ENCODE measurements around the gene STX1B.

STX1B gene
- 0.35 to 0.97 (median 0.69) reads per million in 3 donors for total RNA-seq

DNA sequence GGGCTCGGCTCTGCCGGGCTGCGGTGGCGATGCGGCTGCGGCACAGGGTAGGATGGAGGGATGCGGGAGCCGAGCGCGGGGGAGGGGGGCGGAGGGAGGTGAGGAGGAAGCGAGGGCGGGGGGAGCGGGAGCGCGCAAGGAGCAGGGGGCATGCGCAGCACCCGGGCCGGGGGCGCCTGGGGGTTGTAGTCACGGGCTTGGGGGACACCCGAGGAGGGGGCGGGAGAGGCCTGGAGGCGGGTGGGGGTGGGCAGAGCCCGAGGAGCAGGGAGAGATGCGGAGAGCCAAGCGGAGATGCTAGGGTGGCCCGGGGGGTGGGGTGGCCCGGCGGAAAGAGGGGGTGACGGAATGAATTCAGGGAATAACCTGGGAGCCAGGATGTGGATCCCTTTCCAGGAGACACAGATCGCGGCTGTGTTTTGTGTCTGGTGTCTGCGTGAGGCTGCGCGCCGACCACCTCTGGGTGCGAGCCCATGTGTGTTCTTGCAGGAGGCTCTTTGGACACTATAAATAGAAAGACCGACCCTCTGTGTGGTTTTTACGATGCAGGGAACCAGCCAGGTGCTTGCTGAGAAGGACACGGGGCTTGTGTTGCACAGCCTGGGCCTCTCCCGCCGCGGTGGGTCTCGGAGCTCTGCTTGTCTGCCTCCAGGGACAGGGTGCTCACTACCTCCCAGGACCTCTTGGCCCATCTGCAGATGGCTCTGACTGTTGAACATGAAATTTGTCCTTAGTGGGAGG, at the start of gene STX1B:
STX1B (minus strand) TSS at position 54 of the 741 bp plus-strand sequence. CDS start 242 bp downstream, outside the sequence.
- Histone ChIP-seq H3K9me3 (ENCODE audit: control insufficient read depth, low read length) (no peaks in the 10 kb centered on the region), H3K27me3 (replicated peaks; ENCODE audit: control insufficient read depth, insufficient read depth, low read length, poor library complexity, severe bottlenecking) (no peaks in the 10 kb centered on the region), H3K27ac (ENCODE audit: insufficient read depth, low read length, poor library complexity, severe bottlenecking) (no peak within 1 kb of the TSS), H3K4me3 (ENCODE audit: insufficient read depth, low read depth, low read length, poor library complexity, severe bottlenecking) (peak within 1 kb of the TSS; percentile 45), H3K4me1 (ENCODE audit: control insufficient read depth, insufficient read depth, low read length, poor library complexity, severe bottlenecking) (peaks cover 6% of the 10 kb centered on the region), H3K36me3 (ENCODE audit: control insufficient read depth, insufficient read depth, low read length) (no peaks in the 10 kb centered on the region)
- peak in 2 of 3 donors; percentile 6 to 19 for DNase-seq

GRCh38 chr16:31055613-31056012, 45.2 kb upstream of the STX1B start:
- H3K4me1 ChIP-seq (ENCODE audit: control insufficient read depth, insufficient read depth, low read length, poor library complexity, severe bottlenecking): no peaks in the 10 kb centered on the region
- H3K27ac ChIP-seq (ENCODE audit: insufficient read depth, low read length, poor library complexity, severe bottlenecking): no peak overlapping the region
- no peak overlapping the region for H3K4me3 ChIP-seq (ENCODE audit: insufficient read depth, low read depth, low read length, poor library complexity, severe bottlenecking)
- no peaks in the 10 kb centered on the region for H3K27me3 ChIP-seq (replicated peaks; ENCODE audit: control insufficient read depth, insufficient read depth, low read length, poor library complexity, severe bottlenecking)
- DNase-seq: no peak
- peaks cover under 1% of the 10 kb centered on the region for H3K36me3 ChIP-seq (ENCODE audit: control insufficient read depth, insufficient read depth, low read length)
- no peaks in the 10 kb centered on the region for H3K9me3 ChIP-seq (ENCODE audit: control insufficient read depth, low read length)

DNA sequence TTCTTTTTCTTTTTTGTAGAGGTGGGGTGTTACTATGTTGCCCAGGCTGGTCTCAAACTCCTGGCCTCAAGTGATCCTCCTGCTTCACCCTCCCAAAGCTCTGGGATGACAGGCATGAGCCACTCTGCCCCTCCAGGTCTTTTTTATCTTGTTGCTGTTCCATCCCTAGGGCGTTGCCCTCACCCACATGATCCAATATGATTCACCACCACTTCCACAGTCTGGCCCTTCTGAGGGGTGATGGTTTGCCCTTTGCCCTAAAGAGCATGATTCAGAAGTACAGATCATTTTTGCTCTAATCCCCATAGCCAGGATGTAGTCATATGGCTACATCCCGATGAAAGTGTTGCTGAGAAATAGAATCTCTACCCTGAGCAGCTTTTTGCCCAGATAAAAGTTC, 41.7 kb upstream of the STX1B start:
- Histone ChIP-seq H3K4me1 (ENCODE audit: control insufficient read depth, insufficient read depth, low read length, poor library complexity, severe bottlenecking) (no peaks in the 10 kb centered on the region), H3K27ac (ENCODE audit: insufficient read depth, low read length, poor library complexity, severe bottlenecking) (no peak overlapping the region), H3K9me3 (ENCODE audit: control insufficient read depth, low read length) (no peaks in the 10 kb centered on the region), H3K27me3 (replicated peaks; ENCODE audit: control insufficient read depth, insufficient read depth, low read length, poor library complexity, severe bottlenecking) (no peaks in the 10 kb centered on the region), H3K4me3 (ENCODE audit: insufficient read depth, low read depth, low read length, poor library complexity, severe bottlenecking) (no peak overlapping the region), H3K36me3 (ENCODE audit: control insufficient read depth, insufficient read depth, low read length) (no peaks in the 10 kb centered on the region)
- DNase-seq: no peak

DNA sequence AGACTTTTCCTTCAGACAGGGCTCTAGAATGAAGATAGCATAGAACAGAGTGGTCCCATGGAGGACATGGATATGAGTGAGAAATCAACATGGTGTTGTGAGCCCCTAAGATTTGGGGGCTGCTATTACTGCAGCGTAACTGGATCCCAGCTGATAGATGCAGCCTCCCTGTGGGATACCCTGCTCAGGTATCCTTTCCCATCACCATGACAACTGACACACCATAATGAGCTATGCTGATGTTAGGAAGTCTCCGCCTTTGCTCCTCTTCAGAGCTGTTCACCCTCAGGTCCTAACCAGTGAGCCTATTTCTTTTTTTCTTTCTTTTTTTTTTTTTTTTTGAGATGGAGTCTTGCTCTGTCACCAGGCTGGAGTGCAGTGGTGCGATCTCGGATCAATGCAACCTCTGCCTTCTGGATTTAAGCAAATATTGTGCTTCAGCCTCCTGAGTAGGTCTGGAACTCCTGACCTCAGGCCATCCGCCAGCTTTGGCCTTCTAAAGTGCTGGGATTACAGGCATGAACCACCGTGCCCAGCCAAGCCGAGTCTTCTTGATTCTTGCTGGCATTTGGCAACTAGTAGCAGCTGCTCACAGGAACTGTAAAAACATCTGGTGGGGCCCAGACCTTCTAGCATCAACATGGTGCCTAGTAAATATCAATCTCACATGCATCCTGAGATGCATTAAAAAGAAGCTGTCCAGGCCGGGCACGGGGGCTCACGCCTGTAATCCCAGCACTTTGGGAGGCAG, 40.0 kb upstream of the STX1B start:
- no peak overlapping the region for H3K4me3 ChIP-seq (ENCODE audit: insufficient read depth, low read depth, low read length, poor library complexity, severe bottlenecking)
- H3K36me3 ChIP-seq (ENCODE audit: control insufficient read depth, insufficient read depth, low read length): no peaks in the 10 kb centered on the region
- H3K4me1 ChIP-seq (ENCODE audit: control insufficient read depth, insufficient read depth, low read length, poor library complexity, severe bottlenecking): no peaks in the 10 kb centered on the region
- H3K27me3 ChIP-seq (replicated peaks; ENCODE audit: control insufficient read depth, insufficient read depth, low read length, poor library complexity, severe bottlenecking): no peaks in the 10 kb centered on the region
- no peak overlapping the region for H3K27ac ChIP-seq (ENCODE audit: insufficient read depth, low read length, poor library complexity, severe bottlenecking)
- H3K9me3 ChIP-seq (ENCODE audit: control insufficient read depth, low read length): no peaks in the 10 kb centered on the region
- no peak for DNase-seq

GRCh38 chr16:31043898-31044481, 33.6 kb upstream of the STX1B start:
- no peaks in the 10 kb centered on the region for H3K4me1 ChIP-seq (ENCODE audit: control insufficient read depth, insufficient read depth, low read length, poor library complexity, severe bottlenecking)
- no peak overlapping the region for H3K4me3 ChIP-seq (ENCODE audit: insufficient read depth, low read depth, low read length, poor library complexity, severe bottlenecking)
- H3K9me3 ChIP-seq (ENCODE audit: control insufficient read depth, low read length): no peaks in the 10 kb centered on the region
- H3K27ac ChIP-seq (ENCODE audit: insufficient read depth, low read length, poor library complexity, severe bottlenecking): no peak overlapping the region
- peaks cover 24% of the 10 kb centered on the region for H3K36me3 ChIP-seq (ENCODE audit: control insufficient read depth, insufficient read depth, low read length)
- H3K27me3 ChIP-seq (replicated peaks; ENCODE audit: control insufficient read depth, insufficient read depth, low read length, poor library complexity, severe bottlenecking): no peaks in the 10 kb centered on the region
- DNase-seq: no peak

DNA sequence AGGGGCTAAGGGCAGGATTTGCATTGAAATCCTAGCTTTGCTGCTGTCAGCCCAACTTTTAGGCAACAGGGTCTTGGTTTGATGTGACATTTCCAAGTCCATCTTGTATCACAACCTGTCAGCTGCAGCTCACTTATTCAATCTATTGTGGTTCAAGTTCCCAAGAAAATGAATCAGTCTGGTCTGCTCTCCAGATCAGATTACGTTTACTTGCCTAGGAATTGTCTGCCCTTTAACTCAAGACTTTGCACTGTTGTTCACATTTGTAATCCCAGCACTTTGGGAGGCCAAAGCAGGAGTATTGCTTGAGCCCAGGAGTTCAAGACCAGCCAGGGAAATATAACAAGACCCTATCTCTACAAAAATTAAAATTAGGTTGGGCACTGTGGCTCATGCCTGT, 32.9 kb upstream of the STX1B start:
- Histone ChIP-seq H3K36me3 (ENCODE audit: control insufficient read depth, insufficient read depth, low read length) (peaks cover 31% of the 10 kb centered on the region), H3K4me1 (ENCODE audit: control insufficient read depth, insufficient read depth, low read length, poor library complexity, severe bottlenecking) (no peaks in the 10 kb centered on the region), H3K9me3 (ENCODE audit: control insufficient read depth, low read length) (no peaks in the 10 kb centered on the region), H3K27me3 (replicated peaks; ENCODE audit: control insufficient read depth, insufficient read depth, low read length, poor library complexity, severe bottlenecking) (no peaks in the 10 kb centered on the region), H3K4me3 (ENCODE audit: insufficient read depth, low read depth, low read length, poor library complexity, severe bottlenecking) (no peak overlapping the region), H3K27ac (ENCODE audit: insufficient read depth, low read length, poor library complexity, severe bottlenecking) (no peak overlapping the region)
- DNase-seq: no peak

DNA sequence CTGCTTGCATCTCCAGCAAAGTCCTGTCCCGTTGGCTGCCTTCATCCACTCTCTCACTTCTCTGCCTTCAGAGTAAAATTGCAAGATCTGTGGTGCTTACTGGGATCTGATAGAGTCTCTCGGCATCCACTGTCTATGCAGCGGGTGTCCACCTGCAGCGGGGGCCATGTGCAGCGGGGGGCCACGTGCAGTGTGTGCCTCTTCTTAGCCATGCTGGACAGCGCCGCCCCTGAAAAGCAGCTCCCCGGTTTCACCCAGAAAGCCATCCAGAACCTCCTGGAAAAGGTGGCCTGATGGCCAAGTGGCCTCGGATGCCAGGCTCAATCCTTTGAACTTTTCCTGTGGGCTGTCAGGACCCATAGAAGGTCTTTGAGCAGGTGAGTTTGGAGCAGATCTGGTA, 32.4 kb upstream of the STX1B start:
- no peak overlapping the region for H3K27ac ChIP-seq (ENCODE audit: insufficient read depth, low read length, poor library complexity, severe bottlenecking)
- H3K36me3 ChIP-seq (ENCODE audit: control insufficient read depth, insufficient read depth, low read length): peaks cover 36% of the 10 kb centered on the region
- no peaks in the 10 kb centered on the region for H3K4me1 ChIP-seq (ENCODE audit: control insufficient read depth, insufficient read depth, low read length, poor library complexity, severe bottlenecking)
- no peaks in the 10 kb centered on the region for H3K27me3 ChIP-seq (replicated peaks; ENCODE audit: control insufficient read depth, insufficient read depth, low read length, poor library complexity, severe bottlenecking)
- no peaks in the 10 kb centered on the region for H3K9me3 ChIP-seq (ENCODE audit: control insufficient read depth, low read length)
- DNase-seq: no peak
- H3K4me3 ChIP-seq (ENCODE audit: insufficient read depth, low read depth, low read length, poor library complexity, severe bottlenecking): no peak overlapping the region

- Histone ChIP-seq H3K4me1 (ENCODE audit: control insufficient read depth, insufficient read depth, low read length, poor library complexity, severe bottlenecking) (peaks cover 6% of the 10 kb centered on the region), H3K4me3 (ENCODE audit: insufficient read depth, low read depth, low read length, poor library complexity, severe bottlenecking) (no peak overlapping the region), H3K36me3 (ENCODE audit: control insufficient read depth, insufficient read depth, low read length) (peaks cover 47% of the 10 kb centered on the region), H3K27me3 (replicated peaks; ENCODE audit: control insufficient read depth, insufficient read depth, low read length, poor library complexity, severe bottlenecking) (no peaks in the 10 kb centered on the region), H3K27ac (ENCODE audit: insufficient read depth, low read length, poor library complexity, severe bottlenecking) (no peak overlapping the region), H3K9me3 (ENCODE audit: control insufficient read depth, low read length) (no peaks in the 10 kb centered on the region)
- no peak for DNase-seq
Observed at GRCh38 chr16:31038993-31039392, 28.6 kb upstream of the STX1B start.

- Histone ChIP-seq H3K4me3 (ENCODE audit: insufficient read depth, low read depth, low read length, poor library complexity, severe bottlenecking) (no peak overlapping the region), H3K4me1 (ENCODE audit: control insufficient read depth, insufficient read depth, low read length, poor library complexity, severe bottlenecking) (peaks cover 6% of the 10 kb centered on the region), H3K9me3 (ENCODE audit: control insufficient read depth, low read length) (no peaks in the 10 kb centered on the region), H3K27me3 (replicated peaks; ENCODE audit: control insufficient read depth, insufficient read depth, low read length, poor library complexity, severe bottlenecking) (no peaks in the 10 kb centered on the region), H3K36me3 (ENCODE audit: control insufficient read depth, insufficient read depth, low read length) (peaks cover 42% of the 10 kb centered on the region), H3K27ac (ENCODE audit: insufficient read depth, low read length, poor library complexity, severe bottlenecking) (no peak overlapping the region)
- DNase-seq: no peak
Observed at GRCh38 chr16:31036691-31037090, 26.3 kb upstream of the STX1B start.

All from effector memory CD4-positive, alpha-beta T cell (primary cell).